GM21529 (cell line): ENCODE measurements around the gene AMT.
A peak's percentile ranks its signal among the peaks of the same experiment; 100 is the strongest.
"Not testable (repeated sequence)": the region's sequence is repeated elsewhere in the genome, so short reads cannot be mapped to it uniquely, and the experiment has no call there.

Source experiments
- ATAC-seq: cut with Tn5 transposase; IDR thresholded peaks from one replicate; pipeline ENCODE4 v1.9.1; 2021; ENCODE audit not compliant: unreplicated experiment

Gene AMT

DNA sequence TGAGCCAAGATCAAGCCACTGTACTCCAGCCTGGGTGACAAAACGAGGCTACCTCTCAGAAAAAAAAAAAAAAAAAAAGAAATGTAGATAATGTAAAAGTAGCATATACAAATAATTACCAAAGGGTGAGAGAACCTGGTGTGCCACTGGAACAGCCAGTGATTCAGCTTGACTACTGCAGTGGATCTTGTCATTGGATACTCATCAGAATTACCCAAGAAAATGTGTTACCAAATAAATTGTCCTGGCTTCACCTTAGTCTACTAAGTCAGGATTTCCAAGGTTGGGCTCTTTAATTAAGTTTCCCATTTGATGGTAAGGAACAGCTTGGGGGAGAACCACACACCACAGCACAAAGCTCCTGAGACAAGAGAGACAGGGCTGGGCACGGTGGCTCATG lies 5.3 kb upstream of the AMT start:
- no peak for ATAC-seq

DNA sequence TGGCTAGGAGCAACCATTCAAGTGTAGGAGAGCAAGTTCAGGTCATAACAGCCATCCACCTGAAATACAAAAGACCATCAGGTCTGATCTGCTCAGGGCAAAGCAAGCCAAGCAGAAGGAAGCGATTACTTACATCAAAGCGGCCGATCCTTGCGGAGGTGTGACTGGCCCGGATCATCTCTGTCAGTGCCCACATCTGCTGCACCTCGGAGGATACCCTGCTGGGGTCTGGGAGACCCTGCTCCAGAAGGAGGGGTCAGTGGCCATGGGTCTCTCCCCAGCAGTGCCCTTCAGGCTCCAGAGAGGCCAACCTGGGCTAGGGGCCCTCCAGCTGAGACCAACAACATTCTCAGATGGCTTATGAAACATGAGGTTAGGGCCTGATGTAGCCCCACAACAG lies 2.5 kb upstream of the AMT start:
- no peak for ATAC-seq

DNA sequence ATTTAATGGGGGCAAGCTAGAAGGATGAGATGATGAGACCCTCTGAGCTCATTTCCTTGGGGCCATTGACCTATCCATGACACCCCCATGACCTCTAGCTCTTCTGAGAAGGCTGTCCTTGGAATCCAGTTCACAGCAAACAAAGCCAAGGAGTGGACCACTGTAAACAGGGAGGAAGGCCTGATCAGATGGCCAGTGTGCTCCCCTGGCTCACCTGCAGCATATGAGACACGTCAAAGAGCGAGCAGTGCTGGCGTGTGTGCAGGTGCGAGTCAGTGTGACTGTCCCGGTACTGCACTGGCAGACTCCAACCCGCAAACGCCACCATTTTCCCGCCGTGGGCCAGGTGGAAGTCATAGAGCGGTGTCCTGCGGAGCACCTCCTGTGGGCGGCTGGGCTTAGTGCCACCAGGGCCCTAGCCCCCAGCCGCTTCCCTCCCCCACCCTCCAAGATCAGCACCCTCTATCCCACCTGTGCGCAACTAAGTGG lies 339 bp downstream of the AMT start:
- ATAC-seq = no peak

DNA sequence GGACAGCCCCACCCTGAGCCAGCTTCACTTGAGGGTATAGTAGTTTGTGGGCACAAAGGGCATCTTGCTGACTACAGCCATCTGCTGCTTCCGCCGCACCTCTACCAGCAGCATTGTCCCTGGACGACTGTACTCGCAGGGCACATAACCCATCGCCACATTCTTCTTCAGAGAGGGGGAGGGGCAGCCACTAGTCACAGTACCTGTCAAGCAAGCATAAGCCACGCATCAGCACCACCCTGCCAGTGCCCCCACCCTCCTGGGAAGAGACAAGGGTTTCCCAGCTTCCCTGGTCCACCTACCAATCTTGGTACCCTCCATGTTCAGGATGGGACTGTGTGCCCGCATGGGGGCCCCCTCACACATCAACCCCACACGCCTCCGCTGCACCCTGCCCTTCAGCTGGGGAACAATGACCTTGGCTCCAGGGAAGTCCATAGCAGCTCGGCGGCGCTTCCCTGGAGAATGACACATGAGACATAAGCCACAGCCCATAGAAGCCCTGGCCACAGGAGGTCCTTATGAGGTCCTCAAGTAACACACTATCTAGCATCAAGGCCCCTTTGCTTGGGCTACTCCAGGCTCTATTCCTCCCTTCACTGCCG lies 4.7 kb downstream of the AMT start:
- no peak for ATAC-seq

DNA sequence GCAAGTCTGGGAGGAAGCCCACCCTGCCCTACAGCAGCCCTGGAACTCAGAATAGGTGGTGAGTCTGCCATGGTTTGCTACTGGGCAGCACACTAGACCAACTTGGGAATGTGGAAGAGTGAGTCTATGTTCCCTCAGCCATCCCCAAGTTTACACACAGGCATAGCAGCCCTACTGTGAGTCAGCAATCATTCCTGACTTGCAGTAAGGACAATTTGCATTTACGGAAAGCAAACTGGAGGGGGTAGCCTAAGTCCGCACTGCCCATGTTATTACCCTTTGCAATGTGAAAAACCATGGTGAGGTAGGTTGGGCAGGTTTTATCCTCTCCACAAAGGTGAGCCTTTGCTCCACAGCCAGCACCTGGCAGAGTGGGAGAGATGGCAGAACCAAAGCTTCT lies 5.4 kb downstream of the AMT start:
- ATAC-seq = no peak

DNA sequence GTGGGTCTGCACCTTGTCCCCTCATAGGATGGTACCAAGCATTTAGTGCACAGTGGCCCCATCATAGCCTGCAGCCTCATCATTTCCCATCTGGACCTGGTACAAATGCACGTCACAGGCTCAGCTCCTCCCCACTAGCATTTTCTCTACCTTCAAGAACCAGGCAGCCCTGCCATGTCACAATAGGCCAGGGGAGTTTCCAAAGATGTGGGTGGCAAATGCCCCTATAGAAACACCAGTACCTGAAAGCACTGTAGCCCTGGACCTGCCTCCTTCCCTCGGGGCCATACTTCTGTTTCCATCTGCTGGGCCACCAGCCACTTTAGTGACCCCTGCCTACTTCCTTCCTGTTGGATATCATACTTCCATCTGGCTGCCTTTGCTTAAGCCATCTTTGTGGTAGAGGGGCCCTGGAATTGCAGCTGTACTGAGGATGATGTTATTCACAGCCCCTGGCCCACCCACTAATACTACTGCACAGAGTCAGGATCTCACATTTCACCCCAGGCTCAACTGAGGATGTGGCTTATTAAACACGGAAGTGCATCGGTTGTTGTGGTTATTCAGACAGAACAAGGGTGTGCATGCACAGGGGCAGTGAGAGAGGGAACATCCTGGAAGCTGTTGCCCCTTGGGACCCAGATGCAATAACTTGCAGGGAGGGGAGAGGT lies 6.2 kb downstream of the AMT start:
- no peak for ATAC-seq

DNA sequence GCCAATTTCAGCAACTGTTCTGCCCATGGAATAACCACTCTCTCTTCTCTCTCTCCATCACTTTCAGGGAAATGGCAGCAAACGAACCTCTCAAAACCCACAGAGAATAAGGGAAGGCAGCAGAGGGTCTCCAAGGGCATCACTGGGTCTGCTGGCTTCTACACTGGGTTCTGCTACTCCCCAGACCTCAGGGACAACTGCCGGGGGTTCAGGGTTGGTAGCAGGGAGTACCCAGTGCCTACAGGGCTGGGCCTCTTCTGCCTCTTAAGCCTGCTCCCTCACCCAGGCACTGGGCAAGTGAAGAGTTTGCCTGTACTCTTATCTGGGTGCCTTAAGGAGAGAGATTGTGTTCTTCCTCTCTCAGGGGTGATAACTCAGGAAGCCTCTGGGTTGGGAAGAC lies 7.5 kb downstream of the AMT start:
- ATAC-seq = no peak

DNA sequence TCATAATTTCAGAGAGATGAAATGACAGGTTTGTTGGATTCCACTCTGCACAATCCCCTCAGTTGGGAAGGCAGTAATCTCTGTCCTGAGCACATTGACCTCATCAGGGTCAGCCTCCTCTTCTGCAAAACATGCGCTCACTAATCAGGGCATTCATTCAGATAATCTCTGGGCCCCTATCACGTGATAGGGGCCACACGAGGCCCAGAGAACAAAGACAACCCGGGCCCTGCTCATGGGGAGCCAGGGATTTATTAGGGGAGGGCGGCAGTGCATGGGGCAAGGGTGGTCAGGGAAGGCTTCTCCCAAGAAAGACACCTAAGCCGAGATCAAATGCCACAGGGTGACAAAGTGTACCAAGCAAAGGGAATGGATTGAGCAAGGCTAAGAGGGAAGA lies 8.9 kb downstream of the AMT start:
- no peak for ATAC-seq

DNA sequence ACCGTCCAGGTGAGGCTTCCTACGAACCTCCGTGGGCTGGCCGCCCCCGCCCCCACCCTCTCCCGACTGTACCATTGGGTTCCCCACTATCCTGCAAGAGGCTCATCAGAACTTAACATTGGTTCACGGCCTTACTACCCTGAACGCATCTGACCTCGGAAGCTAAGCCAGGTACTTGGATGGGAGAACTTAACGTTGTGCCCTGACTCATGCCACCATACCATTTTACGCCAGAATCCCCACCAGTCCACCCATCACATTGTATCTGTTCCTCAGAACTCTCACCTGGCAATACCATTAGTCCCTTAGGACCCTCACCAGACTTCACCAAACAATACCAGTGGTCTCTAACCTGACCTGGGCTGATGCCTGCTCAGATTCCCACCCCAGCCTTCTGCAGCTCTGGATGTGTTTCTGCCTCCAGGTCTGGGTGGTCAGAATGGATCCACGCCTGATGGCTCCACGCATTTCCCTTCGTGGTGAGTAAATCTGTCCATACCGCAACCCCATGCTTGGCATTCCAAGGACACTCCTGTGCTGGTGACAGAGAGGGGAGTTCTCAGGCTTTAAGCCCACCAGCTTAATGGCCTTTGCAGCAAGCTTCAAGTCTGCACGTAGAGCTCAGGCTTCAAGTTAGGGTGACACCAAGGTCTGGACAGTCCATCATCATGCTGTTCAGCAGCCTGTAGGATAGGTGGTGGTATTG lies 9.5 kb downstream of the AMT start:
- ATAC-seq = no peak

DNA sequence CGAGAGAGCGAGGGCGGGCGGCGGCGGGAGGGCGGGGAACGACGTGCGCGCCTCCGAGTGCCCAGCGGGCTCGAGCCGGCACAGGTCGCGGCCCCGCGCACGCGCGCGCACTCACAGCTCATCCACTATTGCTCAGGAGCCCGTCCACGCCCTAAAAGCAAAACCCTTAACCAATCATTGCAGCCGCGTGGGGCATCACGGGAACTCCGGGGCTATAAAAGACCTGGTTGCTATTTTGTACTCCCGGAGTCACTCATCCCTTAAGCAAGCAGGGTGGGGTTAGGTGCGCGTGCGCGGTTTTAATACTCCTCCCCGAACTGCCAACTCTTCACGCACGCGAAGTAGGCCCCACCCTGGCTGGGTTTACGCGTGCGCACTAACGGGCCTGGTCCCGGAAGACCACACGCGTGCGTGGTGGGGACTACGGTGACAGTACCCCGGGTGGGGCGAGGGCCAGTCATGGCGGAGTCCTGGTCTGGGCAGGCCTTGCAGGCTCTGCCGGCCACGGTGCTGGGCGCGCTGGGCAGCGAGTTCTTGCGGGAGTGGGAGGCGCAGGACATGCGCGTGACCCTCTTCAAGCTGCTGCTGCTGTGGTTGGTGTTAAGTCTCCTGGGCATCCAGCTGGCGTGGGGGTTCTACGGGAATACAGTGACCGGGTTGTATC lies 10.2 kb downstream of the AMT start, which contains the start of the genes RHOA and TCTA:
RHOA (minus strand) TSS at position 9 of the 664 bp plus-strand sequence. CDS start 36,387 bp downstream, outside the sequence.
TCTA (plus strand) TSS at position 456 of the 664 bp plus-strand sequence; CDS start at position 460, 4 bp downstream.
- peak; percentile 78 for ATAC-seq

DNA sequence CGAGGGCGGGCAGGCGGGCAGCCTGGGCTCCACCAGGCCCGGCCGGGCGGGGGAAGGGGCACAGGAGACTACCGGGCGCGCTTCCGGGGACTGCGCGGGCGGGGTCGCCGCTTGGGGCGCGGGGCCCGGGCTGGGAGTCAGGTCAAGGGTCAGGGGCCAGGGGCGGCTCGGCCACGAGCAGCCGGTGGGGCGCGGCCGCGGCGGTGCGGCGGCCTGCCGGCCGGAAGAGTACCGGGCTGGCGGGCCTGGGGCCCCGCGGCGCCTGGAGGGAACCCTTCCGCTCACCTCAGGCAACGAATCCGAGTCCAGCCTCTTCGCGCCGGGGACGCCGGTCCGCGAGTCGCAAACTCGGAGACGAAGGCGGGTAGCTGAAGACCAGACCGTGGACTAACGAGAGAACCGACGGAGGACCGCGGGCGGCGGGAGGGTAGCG lies 10.7 kb downstream of the AMT start:
- ATAC-seq = peak; percentile 21

DNA sequence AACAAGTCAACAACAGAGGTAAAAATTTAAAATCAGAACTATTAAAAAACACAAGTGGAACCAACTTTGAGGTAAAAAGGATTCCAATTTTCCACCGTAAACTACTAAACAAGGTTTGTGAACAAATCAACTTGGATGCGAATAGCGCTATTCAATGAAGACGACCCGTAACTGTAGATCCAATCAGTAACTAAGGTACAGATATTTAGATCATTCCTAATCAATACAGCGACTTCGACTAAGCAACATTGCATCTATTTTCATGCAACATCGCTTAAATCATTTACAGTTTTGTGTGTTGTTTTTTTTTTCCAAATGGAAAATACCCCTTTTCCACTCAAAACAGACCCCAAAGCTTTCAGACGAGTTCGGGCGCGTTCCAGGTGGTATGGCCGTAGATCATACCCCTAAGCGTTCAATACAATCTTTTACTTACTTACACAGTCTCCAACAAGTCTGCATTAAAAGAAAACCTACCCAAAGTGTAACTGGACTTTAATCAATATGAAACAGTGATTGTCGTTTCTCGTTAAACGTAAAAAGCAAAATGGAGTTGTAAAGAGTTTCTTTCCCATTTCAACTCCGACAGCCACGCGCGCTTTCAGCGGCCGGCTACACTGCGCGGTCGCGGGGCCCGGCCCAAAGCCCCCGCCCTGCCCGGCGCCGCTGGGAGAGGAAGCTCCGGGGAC lies 11.3 kb downstream of the AMT start:
- no peak for ATAC-seq

DNA sequence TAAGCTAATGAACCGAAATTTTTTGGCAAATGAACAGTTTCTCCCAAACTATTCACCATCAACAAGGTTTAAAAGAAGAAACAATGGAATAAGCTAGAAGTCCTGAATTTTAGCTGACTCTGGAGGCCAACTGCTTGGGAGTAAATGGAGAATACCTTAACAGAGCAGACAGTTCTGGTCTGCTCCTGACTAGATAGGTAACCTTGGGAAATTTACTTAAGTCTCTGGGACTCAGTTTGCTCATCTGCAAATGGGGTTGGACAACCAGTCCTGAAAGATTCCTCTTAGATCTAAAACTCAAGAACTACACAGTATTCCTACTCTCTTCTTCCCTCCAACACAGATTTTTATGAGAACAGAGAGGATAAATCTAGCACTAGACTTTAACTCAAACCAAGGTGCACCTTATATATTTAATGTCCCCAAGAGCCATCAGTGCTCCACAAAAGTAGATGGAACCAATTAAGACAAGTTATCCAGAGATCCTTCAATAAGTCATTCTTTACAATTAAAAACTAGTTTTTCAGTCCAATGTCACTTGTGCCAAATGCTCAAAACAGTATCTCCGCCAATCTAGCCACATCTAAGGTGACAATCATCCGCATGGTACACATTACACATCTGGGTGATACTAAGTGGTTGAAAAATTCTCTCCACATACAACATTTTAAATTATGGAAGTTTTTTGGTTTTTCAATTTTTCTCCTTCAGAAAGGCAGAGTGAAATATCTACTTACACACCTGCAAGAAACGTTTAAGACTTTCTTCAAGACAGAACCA lies 12.0 kb downstream of the AMT start:
- no peak for ATAC-seq

DNA sequence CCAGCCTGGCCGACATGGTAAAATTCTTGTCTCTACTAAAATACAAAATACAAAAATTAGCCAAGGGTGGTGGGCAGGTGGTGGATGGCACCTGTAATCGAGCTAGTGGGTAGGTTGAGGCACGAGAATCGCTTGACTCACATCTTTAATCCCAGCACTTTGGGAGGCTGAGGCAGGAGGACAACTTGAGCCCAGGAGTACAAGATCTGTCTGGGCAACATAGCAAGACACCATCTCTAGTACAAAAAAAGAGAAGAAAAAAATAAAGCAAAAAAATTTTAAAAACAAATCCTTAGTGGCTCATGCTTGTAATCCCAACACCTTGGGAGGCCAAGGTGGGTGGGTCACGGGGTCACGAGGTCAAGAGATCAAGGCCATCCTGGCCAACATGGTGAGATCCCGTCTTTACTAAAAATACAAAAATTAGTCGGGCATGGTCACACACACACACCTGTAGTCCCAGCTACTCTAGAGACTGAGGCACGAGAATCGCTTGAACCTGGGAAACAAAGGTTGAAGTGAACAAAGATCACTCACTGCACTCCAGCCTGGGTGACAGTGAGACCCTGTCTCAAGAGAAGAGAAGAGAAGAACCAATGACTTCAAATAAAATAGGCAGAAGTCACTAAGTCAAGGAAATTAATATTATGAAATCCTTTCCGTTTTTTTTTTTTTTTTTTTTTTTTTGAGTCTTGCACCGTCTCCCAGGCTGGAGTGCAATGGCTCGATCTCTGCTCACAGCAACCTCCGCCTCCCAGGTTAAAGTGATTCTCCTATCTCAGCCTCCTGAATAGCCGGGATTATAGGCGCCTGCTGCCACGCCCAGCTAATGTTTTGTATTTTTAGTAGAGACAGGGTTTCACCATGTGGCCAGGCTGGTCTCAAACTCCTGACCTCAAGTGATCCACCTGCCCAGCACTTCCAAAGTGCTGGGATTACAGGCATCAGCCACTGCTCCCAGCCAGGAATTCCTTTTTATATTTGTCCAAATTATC lies 15.4 kb downstream of the AMT start:
- ATAC-seq = no peak

DNA sequence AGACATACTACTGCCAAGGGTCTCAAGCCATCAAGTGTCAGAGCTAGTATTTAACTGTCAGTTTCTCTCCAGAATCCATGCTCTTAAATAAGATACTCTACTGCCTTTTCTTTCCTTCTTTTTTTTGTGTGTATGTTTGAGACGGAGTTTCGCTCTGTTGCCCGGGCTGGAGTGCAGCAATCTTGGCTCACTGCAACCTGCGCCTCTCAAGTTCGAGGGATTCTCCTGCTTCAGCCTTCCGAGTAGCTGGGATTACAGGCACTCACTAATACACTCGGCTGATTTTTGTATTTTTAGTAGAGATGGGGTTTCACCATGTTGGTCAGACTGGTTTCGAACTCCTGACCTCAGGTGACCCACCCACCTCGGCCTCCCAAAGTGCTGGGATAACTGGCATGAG lies 16.7 kb downstream of the AMT start:
- ATAC-seq = not testable (repeated sequence)

DNA sequence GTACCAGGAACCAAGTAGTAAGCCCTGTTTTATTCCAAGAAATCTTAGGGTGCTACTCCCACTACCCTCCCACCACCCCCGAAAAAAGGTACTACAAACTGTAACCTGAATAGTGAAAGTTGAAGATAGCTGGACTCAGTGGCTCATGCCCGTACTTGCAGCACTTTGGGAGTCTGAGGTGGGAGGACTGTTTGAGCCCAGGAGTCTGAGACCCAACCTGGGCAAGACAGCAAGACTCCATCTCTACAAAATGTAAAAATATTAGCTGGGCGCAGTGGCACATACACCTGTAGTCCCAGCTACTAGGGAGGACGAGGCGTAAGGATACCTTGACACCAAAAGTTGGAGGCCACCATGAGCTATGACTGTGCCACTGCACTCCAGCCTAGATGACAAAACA lies 18.4 kb downstream of the AMT start:
- no peak for ATAC-seq

DNA sequence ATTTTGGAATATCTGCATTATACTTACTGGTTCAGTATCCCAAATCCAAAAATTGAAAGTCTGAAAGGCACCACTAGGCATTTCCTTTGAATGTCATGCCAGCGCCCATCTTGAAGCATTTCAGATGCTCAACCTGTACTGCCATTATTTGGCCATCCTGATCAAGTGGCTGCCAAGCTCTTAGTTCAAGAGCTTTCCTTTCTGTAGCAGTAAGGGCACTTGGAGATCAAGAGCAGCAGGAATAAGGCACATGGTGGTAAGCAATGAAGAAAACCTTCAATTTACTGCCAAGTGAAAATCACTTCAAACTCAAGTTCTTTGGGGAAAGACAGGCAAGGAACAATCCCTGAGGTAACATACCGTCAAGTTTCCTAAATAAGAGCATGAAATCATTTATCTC lies 20.5 kb downstream of the AMT start:
- no peak for ATAC-seq

DNA sequence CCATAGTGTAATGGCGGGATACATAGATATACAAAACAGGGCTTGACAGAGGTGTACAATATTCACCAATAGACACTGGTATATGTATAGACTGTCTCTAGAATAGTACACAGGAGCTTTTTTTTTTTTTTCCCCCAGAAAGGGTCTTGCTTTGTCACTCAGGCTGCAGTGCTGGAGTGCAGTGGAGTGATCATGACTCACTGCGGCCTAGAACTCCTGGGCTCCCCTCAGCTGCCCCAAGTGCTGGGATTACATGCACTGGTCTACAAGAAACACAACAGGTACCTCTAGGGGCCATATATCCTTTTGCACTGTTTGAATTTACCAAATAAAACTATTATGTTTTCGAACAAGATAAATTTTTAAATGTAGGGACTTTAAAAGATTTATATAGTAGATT lies 22.8 kb downstream of the AMT start:
- no peak for ATAC-seq

DNA sequence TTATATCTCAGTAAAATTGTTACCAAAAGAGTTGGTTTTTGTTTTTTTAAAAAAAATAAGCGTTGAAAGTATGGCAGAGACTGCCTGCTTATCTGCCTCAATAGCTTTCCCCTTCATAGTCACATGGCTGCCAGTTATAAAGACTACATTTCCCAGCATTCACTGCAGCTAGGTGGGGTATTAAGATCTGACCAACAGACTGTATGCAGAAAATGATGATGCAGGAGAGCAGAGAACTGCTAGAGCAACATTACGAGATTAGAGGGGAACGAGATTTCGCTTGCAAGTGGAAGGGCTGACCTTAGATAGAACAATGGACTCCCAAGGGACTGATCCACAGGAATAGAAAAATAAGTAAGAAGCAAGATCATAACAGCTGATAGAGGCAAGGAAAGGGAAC lies 24.8 kb downstream of the AMT start:
- ATAC-seq = no peak
